ENCODE measurements around the gene PLXND1.

Gene PLXND1

GRCh38 chr3:129543999-129544398, 62.5 kb downstream of the PLXND1 start:
- DNase-seq = no peak

- no peak for DNase-seq
These were observed 63.2 kb downstream of the PLXND1 start, which contains the start of gene H1-8 for GRCh38 chr3:129543156-129543790. Gene H1-8 (plus strand): TSS chr3:129543175. CDS start chr3:129543219, 44 bp downstream.

- DNase-seq = no peak
These were observed 63.7 kb downstream of the PLXND1 start for GRCh38 chr3:129542747-129543146.

- DNase-seq = no peak
These were observed 65.5 kb downstream of the PLXND1 start for GRCh38 chr3:129540776-129541516.

- no peak for DNase-seq
These were observed 67.3 kb downstream of the PLXND1 start for GRCh38 chr3:129539206-129539605.

GRCh38 chr3:129536804-129537203, 69.7 kb downstream of the PLXND1 start:
- DNase-seq = no peak

GRCh38 chr3:129536374-129536667, 70.2 kb downstream of the PLXND1 start:
- DNase-seq = no peak

GRCh38 chr3:129535075-129535474, 71.4 kb downstream of the PLXND1 start:
- DNase-seq = no peak

GRCh38 chr3:129534428-129535027, 71.9 kb downstream of the PLXND1 start:
- no peak for DNase-seq

- DNase-seq = no peak
These were observed 73.1 kb downstream of the PLXND1 start for GRCh38 chr3:129533406-129533805.

GRCh38 chr3:129532261-129532660, 74.2 kb downstream of the PLXND1 start:
- DNase-seq = no peak

- no peak for DNase-seq
These were observed 74.8 kb downstream of the PLXND1 start for GRCh38 chr3:129531699-129532098.

GRCh38 chr3:129530821-129531220, 75.7 kb downstream of the PLXND1 start:
- DNase-seq = no peak

GRCh38 chr3:129530251-129530791, 76.2 kb downstream of the PLXND1 start:
- DNase-seq = no peak

GRCh38 chr3:129529436-129530210, 76.9 kb downstream of the PLXND1 start:
- no peak for DNase-seq

- DNase-seq = no peak
These were observed 77.8 kb downstream of the PLXND1 start, which contains the start of gene RHO for GRCh38 chr3:129528589-129529100. Gene RHO (plus strand): TSS chr3:129528639. CDS start chr3:129528734, 95 bp downstream.

- no peak for DNase-seq
These were observed 79.2 kb downstream of the PLXND1 start for GRCh38 chr3:129527262-129527661.

GRCh38 chr3:129526121-129526900, 80.2 kb downstream of the PLXND1 start:
- DNase-seq = no peak

- no peak for DNase-seq
These were observed 81.0 kb downstream of the PLXND1 start for GRCh38 chr3:129525341-129525968.

- no peak for DNase-seq
These were observed 82.4 kb downstream of the PLXND1 start for GRCh38 chr3:129524081-129524480.

- DNase-seq = no peak
These were observed 83.5 kb downstream of the PLXND1 start for GRCh38 chr3:129522953-129523352.

GRCh38 chr3:129521611-129522010, 84.9 kb downstream of the PLXND1 start:
- peak; percentile 11 for DNase-seq

All from NCI-H1417 treated with DMSO at 0.1 percent for 48 hours (cell line).